Measurements from ENCODE around the gene ALDH18A1.
A peak's percentile ranks its signal among the peaks of the same experiment; 100 is the strongest.

The ALDH18A1 gene

GRCh38 chr10:95578619-95579018, 77.9 kb downstream of the ALDH18A1 start:
- DNase-seq (ENCODE audit: low read depth), result no peak

DNA sequence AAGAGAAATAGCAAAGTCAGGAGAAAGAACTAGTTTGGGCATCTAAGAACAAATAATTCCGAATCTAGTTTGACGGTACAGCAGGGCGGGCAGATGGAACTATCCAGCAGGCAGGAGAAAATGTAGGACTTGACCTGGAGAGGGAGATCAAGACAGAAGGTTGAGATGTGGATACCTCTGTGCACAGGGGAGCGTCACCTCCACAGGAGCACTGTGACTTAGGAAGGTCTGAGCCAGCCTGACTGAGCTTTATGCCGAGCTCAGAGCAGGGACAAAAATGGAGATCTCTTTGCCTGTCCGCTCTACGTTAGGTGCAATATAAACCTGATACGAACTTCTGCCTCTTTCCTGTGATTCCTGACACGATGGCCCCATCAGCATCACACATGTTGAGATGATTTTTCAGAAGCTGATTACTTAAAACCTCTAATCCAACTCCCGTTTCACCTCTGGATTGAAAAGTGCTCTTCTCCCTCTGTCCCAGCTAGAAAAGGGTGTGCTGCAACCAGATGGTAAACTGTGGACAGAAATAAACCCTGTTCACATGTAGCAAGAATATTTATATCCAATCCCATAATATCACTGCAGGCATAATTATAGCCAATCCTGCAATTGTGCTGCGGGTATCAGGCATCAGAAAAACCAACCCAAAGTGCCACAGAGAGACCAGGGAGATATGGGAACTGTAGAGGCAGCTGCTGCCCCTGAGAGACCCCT, 81.7 kb downstream of the ALDH18A1 start:
- no peak for DNase-seq (ENCODE audit: low read depth)

- no peak for DNase-seq (ENCODE audit: low read depth)
These were observed 82.4 kb downstream of the ALDH18A1 start for GRCh38 chr10:95573964-95574604.

DNA sequence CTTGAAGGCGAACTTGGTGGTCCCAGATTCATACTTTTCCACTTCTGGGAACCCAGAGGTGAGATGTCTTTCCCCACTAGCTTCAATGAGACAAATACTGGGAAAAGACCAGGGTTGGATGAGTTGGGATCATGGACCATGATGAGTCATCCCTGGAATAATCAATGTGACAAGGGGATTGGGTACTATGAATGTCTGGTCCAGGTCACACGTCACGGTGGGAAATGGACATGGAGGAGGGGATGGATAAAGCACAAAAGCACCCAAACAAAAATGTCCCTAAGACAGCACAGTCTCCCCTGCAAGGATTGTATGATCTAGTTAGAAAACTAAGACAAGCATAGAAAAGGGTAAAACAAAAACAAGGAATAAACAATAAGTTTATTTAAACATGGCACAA, 83.0 kb downstream of the ALDH18A1 start:
- no peak for DNase-seq (ENCODE audit: low read depth)

DNA sequence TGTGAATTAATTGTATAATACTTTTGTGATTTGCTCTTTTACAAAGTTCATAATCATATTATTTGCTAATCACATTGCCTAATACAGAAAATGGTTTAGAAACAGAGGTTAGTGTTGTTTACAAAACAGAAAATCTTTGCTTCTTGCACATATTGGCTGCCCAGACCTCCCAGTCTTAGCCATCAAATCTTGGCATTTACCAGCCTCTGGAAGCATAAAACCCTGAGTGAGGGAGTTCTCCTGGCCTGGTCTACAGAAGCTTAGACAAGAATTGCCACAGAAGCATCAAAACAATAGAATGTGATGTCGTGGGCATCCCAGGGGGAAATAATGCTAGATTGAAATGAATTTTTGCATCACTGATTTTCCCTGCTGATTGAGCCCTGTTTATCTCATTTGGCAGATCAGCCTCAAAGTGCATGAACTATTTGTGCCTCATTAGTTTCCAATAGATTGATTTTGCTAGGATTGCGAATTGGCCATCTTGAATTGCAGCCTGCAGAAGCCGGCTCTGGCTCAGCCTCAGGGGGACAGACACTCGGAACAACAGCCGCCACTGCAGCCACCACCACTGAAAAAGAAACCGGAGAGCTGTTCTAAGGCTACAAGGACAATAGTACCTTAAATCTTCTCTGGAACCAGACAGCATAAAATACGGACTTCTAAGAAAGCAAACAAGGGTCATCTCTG, 84.2 kb downstream of the ALDH18A1 start:
- no peak for DNase-seq (ENCODE audit: low read depth)

GRCh38 chr10:95571390-95571789, 85.1 kb downstream of the ALDH18A1 start:
- no peak for DNase-seq (ENCODE audit: low read depth)

DNA sequence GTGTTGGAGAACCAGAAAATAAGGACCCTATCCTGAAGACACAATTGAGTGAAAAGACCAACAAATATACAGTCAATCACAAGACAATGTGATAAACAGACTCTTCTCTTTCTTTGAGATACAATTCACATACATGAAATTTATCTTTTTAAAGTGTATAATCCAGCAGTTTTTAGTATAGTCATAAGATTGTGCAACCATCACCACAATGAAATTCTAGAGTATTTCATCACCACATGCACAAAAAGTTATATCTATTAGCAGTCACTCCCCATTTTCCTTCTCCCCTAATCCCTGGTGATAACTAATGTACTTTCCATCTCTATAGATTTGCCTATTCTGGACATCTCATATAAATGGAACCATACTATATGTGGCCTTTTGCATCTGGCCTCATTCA, 87.1 kb downstream of the ALDH18A1 start:
- DNase-seq (ENCODE audit: low read depth), result no peak

GRCh38 chr10:95567903-95568630, 88.4 kb downstream of the ALDH18A1 start:
- DNase-seq (ENCODE audit: low read depth), result no peak

- DNase-seq (ENCODE audit: low read depth), result no peak
These were observed 90.4 kb downstream of the ALDH18A1 start for GRCh38 chr10:95566136-95566535.

GRCh38 chr10:95565336-95565735, 91.2 kb downstream of the ALDH18A1 start:
- no peak for DNase-seq (ENCODE audit: low read depth)

GRCh38 chr10:95564291-95564690, 92.2 kb downstream of the ALDH18A1 start:
- no peak for DNase-seq (ENCODE audit: low read depth)

DNA sequence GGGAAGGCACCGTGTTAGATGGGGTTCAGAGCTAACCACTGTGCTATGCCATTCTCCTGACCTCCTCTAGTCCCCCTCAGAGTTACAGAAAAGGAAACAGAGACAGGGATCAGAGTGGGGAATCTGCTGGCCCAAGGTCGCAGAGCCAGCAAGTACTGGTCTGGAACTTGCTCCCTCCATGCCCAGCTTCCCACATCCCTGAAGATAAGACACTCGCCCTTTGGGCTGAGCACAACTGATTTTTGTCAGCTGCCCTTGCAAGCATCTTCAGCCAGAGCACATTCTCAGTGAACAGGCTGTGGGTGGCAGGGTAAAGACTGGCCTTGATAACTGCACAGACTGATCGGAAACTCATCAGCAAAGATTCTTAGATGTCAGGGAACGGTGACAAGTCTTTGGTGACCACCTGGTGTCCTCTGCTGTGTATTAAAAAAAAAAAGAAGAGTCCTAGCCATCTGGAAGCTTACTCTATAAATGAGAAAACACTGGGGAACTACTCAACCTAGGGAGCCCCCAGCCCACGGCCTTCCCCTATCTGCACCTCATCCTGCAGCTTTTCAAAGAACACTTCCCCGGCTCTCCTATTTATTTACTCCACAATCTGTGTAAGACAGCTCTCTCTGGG, 94.1 kb downstream of the ALDH18A1 start:
- DNase-seq (ENCODE audit: low read depth), result no peak

- DNase-seq (ENCODE audit: low read depth), result no peak
These were observed 94.7 kb downstream of the ALDH18A1 start for GRCh38 chr10:95561864-95562177.

- DNase-seq (ENCODE audit: low read depth), result peak; percentile 90
These were observed 95.2 kb downstream of the ALDH18A1 start, which contains the start of gene SORBS1 for GRCh38 chr10:95561177-95561863. SORBS1 (minus strand) TSS chr10:95561371; CDS start chr10:95441135, 120,236 bp downstream.

DNA sequence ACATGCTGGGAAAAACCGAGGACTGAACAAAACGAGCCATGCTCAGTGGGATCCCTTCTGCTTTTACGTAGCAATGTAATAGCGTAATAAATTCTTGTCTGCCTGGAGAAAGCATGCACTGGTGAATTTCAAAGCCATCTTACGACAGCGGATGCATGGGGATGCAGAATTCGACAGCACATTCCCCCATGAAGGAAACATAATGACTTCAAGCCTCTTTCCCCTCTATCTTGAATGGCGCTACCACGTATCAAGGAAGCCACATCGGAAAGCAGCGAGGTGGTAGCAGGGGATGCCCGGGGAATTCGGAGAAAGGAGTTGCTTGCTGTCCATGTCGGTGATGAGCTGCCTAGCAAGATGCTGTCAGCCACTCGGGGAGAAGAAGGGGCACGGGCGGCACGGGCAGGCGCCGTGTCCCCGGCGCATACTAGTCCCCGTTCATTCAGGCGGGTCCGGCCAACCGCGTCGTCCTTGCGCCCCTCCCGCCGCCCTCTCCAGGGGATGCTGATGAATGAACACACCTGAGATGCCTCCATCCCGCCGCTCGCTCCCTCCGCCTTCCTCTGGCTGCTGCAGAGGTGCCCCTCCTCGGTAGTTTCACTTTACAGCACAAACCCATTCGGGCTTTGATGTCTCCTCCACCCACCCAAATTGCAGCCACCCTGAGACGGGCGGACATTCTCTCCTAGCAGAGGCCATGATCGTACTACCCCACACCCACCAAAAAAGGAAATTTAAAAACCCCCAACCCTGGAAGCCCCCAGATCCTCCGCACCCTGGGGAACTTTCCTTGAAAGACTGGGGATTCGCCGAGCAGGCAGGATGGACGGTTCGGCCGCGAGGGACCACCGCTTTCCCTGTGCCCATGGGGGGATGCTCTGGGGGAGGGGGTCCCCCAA, 96.0 kb downstream of the ALDH18A1 start:
- peak; percentile 5 for DNase-seq (ENCODE audit: low read depth)

GRCh38 chr10:95559896-95560277, 96.6 kb downstream of the ALDH18A1 start:
- DNase-seq (ENCODE audit: low read depth), result no peak

DNA sequence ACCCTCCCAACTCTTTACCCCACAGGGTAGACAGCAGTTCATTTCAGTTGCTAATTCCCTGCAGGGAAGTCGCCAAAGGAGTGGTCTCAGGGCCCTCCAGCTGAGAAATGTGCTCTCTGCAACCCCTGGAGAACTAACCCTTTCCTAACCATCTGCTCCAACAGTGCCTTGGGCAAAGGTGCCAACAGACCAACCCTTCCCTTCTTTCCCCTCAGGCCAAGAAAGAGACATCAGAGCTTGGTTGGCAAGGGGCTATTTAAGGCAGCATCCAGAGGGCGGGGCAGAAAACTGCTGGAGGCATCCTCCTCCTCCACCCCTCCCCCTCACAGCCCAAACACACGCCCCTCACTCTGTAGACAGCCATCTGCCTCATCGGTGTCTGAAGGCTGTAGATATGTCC, 97.0 kb downstream of the ALDH18A1 start:
- no peak for DNase-seq (ENCODE audit: low read depth)

DNA sequence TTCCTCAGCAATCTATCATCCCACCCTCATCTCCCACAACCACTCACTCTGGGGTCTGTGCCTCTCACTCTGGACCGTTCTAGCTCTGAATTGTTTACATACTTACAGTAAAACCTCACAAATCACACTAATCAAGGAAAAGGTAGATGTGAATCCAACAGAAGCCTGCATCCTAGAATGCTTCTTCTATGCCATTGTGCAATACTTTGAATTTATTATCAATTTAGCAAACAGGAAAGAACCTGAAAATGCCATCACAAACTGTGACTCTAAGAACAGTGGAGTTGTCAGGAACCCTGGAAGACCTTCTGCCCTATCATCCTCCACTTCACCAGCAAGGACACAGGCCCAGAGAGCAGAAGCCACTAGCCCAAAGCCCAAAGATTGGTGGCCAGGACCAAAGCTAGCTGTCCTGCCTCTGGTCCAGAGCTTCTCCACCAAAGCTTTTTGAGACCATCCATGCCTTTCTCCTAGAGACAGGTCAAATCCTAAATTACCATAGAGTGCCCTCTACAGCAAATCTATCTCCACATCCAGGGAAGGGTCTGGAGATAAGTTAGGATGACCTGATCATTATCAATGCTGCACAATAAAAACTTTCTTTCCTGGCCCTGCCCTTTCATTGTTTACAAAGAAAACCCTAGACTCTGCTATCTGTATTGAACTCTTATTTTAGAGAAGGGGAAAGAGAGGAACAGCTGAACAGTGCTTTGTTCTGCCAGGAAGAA, 97.8 kb downstream of the ALDH18A1 start:
- no peak for DNase-seq (ENCODE audit: low read depth)

DNA sequence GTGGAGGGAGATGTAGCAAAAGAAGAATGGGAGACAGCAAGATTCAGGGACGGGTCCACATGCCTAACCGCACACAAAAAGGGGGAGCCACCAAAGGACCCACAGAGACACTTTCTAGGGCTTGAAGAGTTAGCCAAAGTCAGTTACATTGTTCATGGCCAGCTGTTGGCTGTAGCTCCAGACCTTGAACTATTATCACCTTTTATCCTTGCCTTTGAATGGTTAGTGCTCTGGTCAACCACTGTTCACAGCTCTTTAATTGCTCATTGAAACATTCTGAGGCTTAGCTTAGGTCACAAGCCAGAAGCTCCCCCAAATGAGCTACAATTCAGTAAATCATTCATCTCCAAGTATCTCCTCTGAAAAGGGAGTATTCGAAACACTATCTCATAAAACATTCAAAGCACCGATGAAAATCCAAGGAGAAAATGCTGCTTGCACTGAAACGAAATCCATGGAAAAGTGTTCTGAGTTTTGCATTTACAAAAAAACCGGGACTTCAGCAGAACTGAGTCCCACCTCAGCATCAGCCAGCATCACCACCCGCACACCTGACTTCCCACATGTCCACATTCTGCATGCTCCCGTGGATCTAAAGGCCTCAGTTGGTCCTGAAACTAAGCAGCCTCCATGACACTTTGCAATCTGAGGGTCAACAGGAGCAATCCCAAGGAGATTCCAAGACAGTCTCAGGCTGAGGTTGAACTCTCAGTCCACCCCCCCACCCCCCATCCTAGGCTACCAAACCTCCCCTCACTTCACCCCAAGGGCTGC, 99.3 kb downstream of the ALDH18A1 start:
- DNase-seq (ENCODE audit: low read depth), result no peak
